Ectodermal cell (in vitro differentiated cells): ENCODE results near the gene YARS2.
"Not testable (repeated sequence)": the region's sequence is repeated elsewhere in the genome, so short reads cannot be mapped to it uniquely, and the experiment has no call there.

Source experiments
- H3K27ac ChIP-seq: 2 replicates; pipeline ENCODE4 v1.7.0; 2013; ENCODE audit warnings: mild to moderate bottlenecking, low read depth, low read length; ENCODE audit not compliant: insufficient read depth, poor library complexity, severe bottlenecking
- H3K27me3 ChIP-seq: 2 replicates; pipeline ENCODE4 v1.7.0; 2013; ENCODE audit warnings: mild to moderate bottlenecking, low read length; ENCODE audit not compliant: insufficient read depth, control insufficient read depth, poor library complexity, severe bottlenecking
- H3K36me3 ChIP-seq: one replicate; pipeline ENCODE4 v1.7.0; 2013; ENCODE audit warnings: low read length; ENCODE audit not compliant: control insufficient read depth, insufficient read depth
- H3K4me1 ChIP-seq: one replicate; pipeline ENCODE4 v1.7.0; 2013; ENCODE audit warnings: low read length; ENCODE audit not compliant: control insufficient read depth, insufficient read depth
- H3K4me3 ChIP-seq: 2 replicates; pipeline ENCODE4 v1.7.0; 2013; ENCODE audit warnings: low read depth, low read length, control low read depth; ENCODE audit not compliant: insufficient read depth
- H3K9me3 ChIP-seq: 2 replicates; pipeline ENCODE4 v1.7.0; 2013; ENCODE audit warnings: mild to moderate bottlenecking, low read length, moderate library complexity; ENCODE audit not compliant: control insufficient read depth
- WGBS, 2 experiments: methylation state at CpG; one replicate each; pipeline ENCODE4 v1.1.7; 2013; ENCODE audit warnings: missing lambda C conversion rate in 2 of 2; 5-methylcytosine and 5-hydroxymethylcytosine counted together

Gene YARS2

DNA sequence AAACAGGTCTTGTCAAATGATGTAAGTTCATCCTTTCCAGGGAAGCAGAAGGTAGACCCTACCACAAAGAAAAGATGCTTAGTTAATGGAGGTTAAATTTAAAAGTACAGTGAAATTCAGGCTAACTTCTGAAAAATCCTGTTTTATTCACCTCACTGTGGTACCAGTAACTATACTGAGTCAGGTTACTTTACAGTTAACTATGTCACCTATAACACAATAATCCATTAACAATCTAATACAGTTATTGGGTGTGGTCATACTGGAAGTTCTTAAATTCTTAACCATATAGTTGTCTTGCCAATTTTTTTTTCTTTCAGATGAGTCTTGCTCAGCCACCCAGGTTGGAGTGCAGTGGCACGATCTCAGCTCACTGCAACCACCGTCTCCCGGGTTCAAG lies 30.4 kb downstream of the YARS2 start:
- not testable (repeated sequence) for H3K27me3 ChIP-seq, H3K4me3 ChIP-seq, H3K9me3 ChIP-seq, H3K4me1 ChIP-seq, H3K27ac ChIP-seq, H3K36me3 ChIP-seq
- 95 to 97% methylated on average over 3 of the region's 3 CpGs for WGBS, 2 experiments

DNA sequence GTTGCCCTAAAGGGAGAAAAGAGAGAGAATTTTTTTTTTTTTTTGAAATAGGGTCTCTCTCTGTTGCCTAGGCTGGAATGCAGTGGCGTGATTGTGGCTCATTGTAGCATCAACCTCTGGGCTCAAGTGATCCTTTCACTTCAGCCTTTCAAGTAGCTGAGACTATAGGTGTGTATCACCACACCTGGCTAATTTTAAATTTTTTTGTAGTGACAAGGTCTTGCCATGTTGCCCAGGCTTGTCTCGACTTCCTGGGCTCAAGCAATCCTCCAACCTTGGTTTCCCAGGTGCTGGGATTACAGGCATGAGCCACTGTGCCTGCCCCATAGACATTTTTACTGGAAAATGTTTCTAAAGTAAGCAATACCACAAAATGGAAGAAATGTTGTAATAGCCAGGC lies 36.8 kb downstream of the YARS2 start:
- Histone ChIP-seq H3K9me3 (no peaks in the 10 kb centered on the region), H3K36me3 (no peaks in the 10 kb centered on the region), H3K4me1 (no peaks in the 10 kb centered on the region), H3K27ac (no peak overlapping the region), H3K27me3 (no peaks in the 10 kb centered on the region), H3K4me3 (no peak overlapping the region)
- 90 to 92% methylated on average over 2 of the region's 2 CpGs for WGBS, 2 experiments

DNA sequence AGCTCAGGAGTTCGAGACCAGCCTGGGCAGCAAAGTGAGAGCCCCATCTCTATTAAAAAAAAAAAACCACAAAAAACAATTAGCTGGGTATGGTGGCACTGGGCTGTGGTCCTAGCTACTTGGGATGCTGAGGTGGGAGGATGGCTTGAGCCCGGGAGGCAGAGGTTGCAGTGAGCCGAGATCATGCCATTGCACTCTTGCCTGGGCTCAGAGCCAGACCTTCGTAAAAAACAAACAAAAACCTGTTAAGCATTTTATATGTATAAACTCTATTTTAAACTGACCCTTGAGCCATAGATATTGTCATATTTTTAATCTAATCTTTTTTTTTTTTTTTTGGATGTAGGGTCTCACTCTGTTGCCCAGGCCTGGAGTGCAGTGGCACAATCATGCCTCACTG lies 40.9 kb downstream of the YARS2 start:
- Histone ChIP-seq H3K9me3 (no peaks in the 10 kb centered on the region), H3K27me3 (no peaks in the 10 kb centered on the region), H3K4me3 (no peak overlapping the region), H3K27ac (no peak overlapping the region), H3K36me3 (no peaks in the 10 kb centered on the region), H3K4me1 (no peaks in the 10 kb centered on the region)
- 93 to 97% methylated on average over 3 to 4 of the region's 4 CpGs for WGBS, 2 experiments

DNA sequence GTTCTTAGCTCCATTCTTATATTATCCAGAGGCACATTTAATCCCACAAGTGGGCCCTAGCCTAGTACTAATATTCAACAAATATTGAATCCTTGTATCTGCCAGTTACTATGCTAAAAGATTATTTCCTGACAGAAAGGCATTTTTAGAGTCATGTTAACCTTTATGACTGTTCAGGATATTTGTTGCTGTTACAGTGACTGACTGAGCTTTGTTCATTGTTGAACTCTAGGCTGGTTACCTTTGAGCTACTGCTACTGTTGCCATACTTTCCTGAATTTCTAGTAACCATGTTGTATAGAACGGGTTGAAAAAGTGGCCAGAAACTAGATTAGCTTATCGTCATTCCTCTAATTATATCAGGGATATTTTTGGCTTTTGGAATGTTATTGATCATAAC lies 46.8 kb downstream of the YARS2 start:
- Histone ChIP-seq H3K4me3 (no peak overlapping the region), H3K9me3 (no peaks in the 10 kb centered on the region), H3K4me1 (no peaks in the 10 kb centered on the region), H3K27me3 (no peaks in the 10 kb centered on the region), H3K36me3 (peaks cover 8% of the 10 kb centered on the region), H3K27ac (no peak overlapping the region)
- 97 to 100% methylated on average over 1 to 2 of the region's 2 CpGs for WGBS, 2 experiments

DNA sequence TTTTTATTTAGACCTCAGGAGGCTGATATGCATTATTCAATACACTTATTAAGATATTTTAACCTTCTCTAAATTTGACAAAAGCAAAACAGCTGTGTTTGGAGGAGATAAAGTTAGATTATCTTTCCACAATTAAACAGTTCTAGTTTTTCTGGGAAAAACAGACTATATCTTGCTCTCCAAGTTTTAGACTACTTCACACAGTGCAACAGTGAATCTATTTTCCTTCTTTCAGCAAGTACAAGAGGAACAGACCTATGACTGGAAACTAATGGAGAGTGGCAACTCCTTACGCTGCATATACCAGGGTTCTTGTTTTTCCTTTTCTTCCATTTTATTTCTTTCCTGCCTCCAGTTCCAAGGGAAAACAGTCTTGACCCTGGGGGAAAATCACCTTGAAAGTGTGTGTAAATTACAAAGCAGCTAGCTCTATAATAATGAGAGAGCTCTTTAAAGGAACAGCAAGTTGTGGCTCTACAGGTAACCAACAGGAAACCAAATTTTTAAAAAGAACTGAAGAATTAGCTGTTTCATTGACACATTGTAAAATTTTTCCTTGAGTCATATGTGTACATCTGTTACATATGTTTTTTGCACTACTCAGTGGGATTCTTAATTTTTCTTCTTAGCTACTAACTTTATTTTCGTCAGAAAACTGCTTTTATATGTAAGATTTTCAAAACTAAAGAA lies 49.2 kb downstream of the YARS2 start:
- Histone ChIP-seq H3K36me3 (peaks cover 8% of the 10 kb centered on the region), H3K4me3 (no peak overlapping the region), H3K4me1 (no peaks in the 10 kb centered on the region), H3K27ac (no peak overlapping the region), H3K27me3 (no peaks in the 10 kb centered on the region), H3K9me3 (no peaks in the 10 kb centered on the region)
- 86 to 94% methylated on average over 1 of the region's 2 CpGs for WGBS, 2 experiments

DNA sequence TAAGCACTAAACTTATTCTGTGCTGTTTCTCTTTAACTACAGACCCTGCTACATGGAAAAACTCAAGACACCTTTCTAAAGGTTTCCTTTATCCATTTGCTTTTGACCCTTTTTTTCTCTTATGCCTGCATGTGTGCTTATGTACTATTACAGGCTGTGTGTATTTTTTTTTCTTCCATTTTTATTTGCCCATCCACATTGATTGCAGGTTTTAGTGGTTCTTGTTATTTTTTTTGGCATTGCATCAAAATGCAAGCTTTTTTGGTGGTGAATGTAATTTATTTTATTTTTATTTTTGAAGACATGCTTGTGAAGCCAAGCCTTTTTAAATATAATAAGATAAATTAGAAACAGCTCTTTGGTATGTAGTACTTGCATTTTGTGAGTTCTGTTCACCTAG lies 49.9 kb downstream of the YARS2 start:
- Histone ChIP-seq H3K9me3 (no peaks in the 10 kb centered on the region), H3K36me3 (peaks cover 8% of the 10 kb centered on the region), H3K27me3 (no peaks in the 10 kb centered on the region), H3K27ac (no peak overlapping the region), H3K4me3 (no peak overlapping the region), H3K4me1 (no peaks in the 10 kb centered on the region)

DNA sequence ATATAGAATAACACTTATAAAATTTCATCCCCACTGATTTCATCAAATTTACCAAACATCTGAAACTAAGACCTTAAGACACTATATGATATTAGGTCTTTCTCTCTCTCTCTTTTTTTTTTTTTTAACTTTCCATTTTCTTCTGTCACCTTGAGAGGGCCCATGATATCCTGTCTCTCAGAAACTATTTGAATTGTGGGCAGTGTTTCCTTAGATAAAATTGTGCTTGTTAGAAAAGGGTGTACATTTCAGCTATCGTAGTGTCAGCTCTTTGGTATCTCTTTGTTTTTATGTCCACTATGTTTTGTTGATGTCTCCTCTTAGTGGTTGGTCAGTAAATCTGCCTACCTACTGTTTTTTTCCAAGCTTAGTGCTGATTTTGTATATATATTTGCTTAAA lies 52.8 kb downstream of the YARS2 start:
- H3K27me3 ChIP-seq: no peaks in the 10 kb centered on the region
- H3K4me1 ChIP-seq: no peaks in the 10 kb centered on the region
- H3K9me3 ChIP-seq: no peaks in the 10 kb centered on the region
- H3K4me3 ChIP-seq: no peak overlapping the region
- H3K27ac ChIP-seq: no peak overlapping the region
- peaks cover 8% of the 10 kb centered on the region for H3K36me3 ChIP-seq
- 89 to 100% methylated on average over 1 of the region's 1 CpG for WGBS, 2 experiments

DNA sequence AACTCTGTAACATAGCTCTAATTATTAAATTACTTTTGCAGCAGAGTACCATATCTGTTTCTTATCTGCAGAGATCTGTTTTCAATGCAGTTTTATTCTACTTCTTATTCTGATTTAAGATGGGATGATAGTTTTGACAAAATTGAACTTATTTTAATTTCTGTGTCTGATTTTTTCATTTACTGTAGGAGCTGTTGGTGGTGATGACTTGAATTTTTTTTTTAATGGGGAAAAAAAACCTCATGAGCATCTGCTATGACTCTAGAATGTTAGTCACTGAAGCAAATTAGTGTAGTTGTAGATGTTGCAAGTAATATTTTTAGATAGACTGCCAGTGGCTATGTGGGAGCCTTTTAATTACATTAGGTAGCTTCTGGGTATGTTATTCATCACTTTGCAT lies 53.2 kb downstream of the YARS2 start:
- Histone ChIP-seq H3K4me1 (no peaks in the 10 kb centered on the region), H3K27me3 (no peaks in the 10 kb centered on the region), H3K4me3 (no peak overlapping the region), H3K27ac (no peak overlapping the region), H3K36me3 (peaks cover 8% of the 10 kb centered on the region), H3K9me3 (no peaks in the 10 kb centered on the region)

DNA sequence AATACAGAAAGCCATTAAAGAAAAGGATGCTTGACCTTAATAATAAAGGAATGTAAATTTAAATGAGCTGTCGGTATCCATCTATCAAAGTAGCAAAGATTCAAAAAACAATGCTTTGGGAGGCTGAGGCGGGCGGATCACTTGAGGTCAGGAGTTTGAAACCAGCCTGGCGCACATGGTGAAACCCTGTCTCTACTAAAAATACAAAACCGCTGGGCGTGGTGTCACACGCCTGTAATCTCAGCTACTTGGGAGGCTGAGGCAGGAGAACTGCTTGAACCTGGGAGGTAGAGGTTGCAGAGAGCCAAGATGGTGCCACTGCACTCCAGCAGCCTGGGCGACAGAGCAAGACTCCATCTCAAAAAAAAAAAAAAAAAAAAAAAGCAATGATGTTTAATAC lies 56.3 kb downstream of the YARS2 start:
- H3K27ac ChIP-seq: not testable (repeated sequence)
- WGBS, 2 experiments: 88 to 94% methylated on average over 8 of the region's 8 CpGs

DNA sequence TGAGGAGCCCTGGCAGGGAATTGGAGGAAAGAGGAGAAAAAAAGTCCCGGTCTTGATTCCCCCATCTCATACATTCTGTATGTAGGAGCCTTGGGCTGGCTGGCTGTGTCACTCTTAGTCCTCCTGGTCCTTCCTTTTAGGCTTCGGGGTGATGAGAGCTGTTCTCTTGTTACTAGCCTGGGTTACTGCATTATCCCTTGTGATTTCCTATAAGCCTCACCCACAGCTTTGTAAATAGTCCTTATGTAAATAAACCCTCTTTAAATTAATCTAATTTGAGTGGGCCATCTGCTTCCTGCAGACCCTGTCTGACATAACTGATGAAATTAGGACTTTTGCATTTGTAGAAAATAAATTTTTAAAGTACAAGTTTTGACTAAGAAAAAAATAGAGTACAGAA lies 57.4 kb downstream of the YARS2 start:
- Histone ChIP-seq H3K4me1 (no peaks in the 10 kb centered on the region), H3K27ac (no peak overlapping the region), H3K4me3 (no peak overlapping the region), H3K27me3 (no peaks in the 10 kb centered on the region), H3K36me3 (no peaks in the 10 kb centered on the region), H3K9me3 (no peaks in the 10 kb centered on the region)
- 75 to 79% methylated on average over 2 of the region's 2 CpGs for WGBS, 2 experiments

More for the DNA sequence above, 56.3 kb downstream of the YARS2 start:
- H3K4me3 ChIP-seq, H3K9me3 ChIP-seq, H3K36me3 ChIP-seq, H3K27me3 ChIP-seq, H3K4me1 ChIP-seq: not testable (repeated sequence)

DNA sequence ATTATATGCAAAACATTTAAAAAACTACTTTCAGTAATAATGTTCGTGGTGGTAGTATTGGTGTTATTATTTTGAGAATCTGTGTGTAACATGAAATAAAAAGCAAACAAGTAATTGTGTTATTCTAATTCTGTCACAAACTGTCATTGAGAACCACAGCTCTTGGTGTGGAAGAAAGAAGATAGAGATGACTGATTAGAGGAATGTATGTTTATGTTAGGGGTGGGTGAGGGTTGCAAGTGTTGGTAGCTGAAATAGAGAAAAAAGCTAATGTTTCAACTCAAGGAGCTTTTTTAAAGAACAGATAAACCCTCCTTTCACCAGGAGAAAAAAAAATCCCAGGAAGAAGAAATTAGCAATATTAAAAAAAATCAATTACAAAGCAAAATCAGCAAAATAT lies 58.3 kb downstream of the YARS2 start:
- H3K4me3 ChIP-seq: no peak overlapping the region
- 100% methylated on average over 1 of the region's 1 CpG for WGBS, 2 experiments
- no peak overlapping the region for H3K27ac ChIP-seq
- H3K27me3 ChIP-seq: no peaks in the 10 kb centered on the region
- H3K4me1 ChIP-seq: no peaks in the 10 kb centered on the region
- no peaks in the 10 kb centered on the region for H3K9me3 ChIP-seq
- H3K36me3 ChIP-seq: no peaks in the 10 kb centered on the region
